HG02642 (cell line): ENCODE measurements around the gene OR51V1.
A peak's percentile ranks its signal among the peaks of the same experiment; 100 is the strongest.
"Not testable (repeated sequence)": the region's sequence is repeated elsewhere in the genome, so short reads cannot be mapped to it uniquely, and the experiment has no call there.

ENCODE experiments used
- ATAC-seq: cut with Tn5 transposase; IDR thresholded peaks from one replicate; pipeline ENCODE4 v1.9.1; 2021; ENCODE audit warnings: mild to moderate bottlenecking; ENCODE audit not compliant: unreplicated experiment, poor library complexity

Gene OR51V1, protein sequence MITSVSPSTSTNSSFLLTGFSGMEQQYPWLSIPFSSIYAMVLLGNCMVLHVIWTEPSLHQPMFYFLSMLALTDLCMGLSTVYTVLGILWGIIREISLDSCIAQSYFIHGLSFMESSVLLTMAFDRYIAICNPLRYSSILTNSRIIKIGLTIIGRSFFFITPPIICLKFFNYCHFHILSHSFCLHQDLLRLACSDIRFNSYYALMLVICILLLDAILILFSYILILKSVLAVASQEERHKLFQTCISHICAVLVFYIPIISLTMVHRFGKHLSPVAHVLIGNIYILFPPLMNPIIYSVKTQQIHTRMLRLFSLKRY

DNA sequence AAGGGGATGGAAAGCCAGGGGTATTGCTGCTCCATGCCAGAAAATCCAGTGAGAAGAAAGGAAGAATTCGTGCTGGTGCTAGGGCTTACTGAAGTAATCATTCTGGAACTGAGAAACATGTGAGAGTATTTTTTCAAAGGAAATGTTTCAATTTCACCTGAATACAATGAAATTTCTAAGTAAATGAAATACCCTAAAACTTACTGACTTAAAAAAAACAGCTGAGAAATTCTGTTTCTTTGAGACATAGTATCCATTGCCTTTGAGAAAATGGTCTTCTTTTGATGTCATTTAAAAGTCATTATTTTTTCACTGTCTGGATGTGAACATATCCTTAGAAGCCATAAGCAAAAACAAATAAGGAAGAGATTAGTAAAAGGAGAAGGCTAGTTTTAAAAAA is at the start of gene OR51V1:
Gene OR51V1, minus strand, starts transcription at position 101 of the 400 bp plus-strand sequence. Its CDS starts 0 bp downstream, at position 101.
- ATAC-seq, result no peak

DNA sequence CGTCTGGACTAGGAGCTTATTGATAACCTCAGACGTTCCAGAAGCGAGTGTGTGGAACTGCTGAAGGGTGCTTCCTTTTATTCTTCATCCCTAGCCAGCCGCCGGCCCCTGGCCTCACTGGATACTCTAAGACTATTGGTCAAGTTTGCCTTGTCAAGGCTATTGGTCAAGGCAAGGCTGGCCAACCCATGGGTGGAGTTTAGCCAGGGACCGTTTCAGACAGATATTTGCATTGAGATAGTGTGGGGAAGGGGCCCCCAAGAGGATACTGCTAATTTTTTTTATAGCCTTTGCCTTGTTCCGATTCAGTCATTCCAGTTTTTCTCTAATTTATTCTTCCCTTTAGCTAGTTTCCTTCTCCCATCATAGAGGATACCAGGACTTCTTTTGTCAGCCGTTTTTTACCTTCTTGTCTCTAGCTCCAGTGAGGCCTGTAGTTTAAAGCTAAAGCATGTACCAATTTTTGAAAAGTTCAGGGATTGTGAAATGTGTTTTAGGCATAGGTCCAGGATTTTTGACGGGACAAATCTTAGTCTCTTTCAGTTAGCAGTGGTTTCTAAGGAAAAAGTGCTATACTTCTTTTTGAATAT is 49.4 kb upstream of the OR51V1 start, which contains the start of gene HBG1:
Gene HBG1, minus strand, starts transcription at position 51 of the 590 bp plus-strand sequence. CDS start 53 bp downstream, outside the sequence.
- ATAC-seq, result not testable (repeated sequence)

DNA sequence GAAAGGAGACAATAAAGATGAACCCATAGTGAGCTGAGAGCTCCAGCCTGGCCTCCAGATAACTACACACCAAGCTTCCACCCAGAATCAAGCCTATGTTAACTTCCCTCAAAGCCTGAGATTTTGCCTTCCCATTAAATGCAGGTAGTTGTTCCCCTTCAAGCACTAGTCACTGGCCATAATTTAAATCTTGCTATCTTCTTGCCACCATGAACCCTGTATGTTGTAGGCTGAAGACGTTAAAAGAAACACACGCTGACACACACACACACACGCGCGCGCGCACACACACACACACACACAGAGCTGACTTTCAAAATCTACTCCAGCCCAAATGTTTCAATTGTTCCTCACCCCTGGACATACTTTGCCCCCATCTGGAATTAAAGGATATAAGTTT is 48.0 kb upstream of the OR51V1 start:
- not testable (repeated sequence) for ATAC-seq

DNA sequence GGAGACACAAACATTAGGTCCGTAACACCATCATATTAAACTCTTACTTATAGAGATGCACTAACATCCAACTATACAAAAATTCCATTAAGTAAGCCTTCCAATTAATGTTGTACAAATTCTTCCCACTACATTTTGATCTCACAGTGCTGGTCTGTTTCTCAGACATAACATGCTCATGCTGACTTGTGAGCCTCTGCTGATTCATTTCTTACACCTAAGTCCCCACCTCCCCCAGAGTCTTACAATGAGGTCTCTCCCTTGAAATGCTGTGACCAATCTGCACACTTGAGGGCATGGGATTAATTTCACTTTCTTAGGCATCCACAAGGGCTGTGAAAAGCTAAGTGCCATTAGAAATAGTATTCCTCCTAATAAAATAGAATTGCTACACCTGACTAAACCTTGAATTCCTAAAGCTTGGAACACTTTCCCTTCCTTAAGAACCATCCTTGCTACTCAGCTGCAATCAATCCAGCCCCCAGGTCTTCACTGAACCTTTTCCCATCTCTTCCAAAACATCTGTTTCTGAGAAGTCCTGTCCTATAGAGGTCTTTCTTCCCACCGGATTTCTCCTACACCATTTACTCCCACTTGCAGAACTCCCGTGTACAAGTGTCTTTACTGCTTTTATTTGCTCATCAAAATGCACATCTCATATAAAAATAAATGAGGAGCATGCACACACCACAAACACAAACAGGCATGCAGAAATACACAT is 47.1 kb upstream of the OR51V1 start:
- ATAC-seq, result no peak

DNA sequence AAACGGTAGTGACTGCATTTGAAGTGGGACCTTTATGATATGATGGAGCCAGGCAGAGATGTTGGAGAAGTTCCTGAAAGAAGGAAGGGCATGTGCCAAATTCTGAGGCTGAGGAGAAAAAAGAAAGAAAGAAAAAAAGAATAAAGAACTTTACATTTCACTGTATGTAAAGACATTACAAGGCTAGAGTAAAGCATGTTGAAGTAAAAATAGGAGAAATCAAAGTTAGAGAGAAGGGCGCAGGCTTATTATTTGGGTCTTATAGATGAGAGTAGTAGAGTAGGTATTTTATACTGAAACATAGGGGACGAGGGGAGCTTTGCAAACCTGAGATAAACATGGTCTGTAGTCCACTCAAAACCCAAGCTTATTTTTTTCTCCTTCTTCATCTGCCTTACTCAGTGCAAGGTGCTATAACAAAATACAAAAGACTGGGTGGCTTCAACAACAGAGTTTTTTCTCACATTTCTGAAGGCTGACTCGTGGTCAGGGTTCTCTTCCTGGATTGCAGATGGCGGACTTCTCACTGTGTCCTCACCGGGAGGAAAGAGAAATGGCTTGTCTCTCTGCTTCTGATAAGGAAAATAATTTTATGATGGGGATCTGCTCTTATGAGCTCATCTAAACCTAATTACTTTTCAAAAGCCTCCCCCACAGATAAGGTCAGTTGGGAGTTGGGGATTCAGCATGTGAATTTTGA is 46.4 kb upstream of the OR51V1 start:
- no peak for ATAC-seq

DNA sequence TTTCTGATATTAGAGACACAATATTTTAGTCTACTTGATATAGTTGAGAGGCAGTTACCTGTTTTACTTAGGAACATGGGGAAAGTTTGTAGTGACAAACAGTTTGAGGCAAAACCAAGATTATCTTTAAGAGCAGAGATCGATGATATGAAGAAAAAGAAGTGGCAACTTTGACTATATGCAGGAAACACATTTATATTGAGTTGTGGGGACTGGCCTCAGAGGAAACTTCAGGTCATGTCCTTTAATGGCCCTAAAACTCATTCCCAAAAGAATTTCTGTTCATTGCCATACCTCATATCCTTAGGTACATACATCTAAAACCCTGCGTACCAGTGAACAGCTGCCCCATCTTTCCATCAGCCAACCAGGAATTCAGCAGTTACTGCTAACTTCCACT is 44.7 kb upstream of the OR51V1 start:
- no peak for ATAC-seq

DNA sequence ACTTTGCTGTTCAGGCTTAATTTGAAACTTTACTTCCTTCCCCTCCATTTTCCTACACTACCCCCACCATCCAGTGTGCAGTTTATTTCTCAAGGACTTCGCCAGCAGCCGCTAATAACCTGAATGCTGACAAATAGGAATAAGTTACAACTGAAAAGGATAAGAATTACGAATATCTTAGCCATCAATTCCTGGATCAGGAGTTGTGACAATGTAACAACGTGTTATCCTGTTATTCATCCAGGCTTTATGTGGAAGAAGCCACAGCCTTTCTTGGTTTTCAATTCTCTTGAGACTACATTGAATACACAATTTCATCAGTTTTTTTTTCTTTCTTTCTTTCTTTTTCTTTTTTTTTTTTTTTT is 43.3 kb upstream of the OR51V1 start:
- ATAC-seq, result no peak

DNA sequence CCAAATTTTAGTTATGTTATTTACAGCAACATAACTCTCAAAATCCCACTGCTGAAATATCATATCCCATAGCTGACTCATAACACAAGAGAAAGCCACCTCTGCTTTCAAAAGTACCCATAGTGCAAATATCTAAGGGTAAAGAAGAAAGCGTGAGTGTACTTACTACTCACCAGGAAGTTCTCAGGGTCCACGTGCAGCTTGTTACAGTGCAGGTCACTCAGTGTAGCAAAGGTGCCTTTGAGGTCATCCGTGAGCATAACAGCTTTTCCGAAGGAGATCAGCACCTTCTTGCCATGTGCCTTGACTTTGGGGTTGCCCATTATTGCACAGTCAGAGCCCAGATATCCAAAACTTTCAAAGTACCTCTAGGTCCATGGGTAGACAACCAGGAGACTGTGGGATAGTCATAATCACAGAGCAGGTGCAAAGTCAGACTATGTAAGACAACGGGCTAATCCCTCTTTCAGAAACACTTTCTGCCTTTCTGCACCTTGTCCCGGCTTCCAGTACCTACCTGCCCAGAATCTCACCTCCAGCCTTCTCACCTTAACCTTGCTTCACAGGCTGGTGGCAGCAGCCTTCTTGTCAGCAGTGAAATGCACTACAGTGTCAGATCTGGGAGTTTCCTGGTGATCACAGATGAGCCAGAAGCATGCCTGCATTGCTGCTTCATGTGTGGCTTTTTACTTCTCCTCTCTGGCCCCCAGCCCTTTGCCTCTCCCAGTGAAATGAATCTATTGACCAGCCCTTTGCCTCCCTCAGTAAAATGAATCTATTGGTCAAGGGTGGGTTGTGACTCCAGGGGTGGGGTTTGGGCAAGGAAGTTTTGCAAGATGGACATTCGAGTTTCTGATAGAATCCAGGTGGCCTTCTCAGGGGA is 42.7 kb upstream of the OR51V1 start:
- ATAC-seq, result no peak

DNA sequence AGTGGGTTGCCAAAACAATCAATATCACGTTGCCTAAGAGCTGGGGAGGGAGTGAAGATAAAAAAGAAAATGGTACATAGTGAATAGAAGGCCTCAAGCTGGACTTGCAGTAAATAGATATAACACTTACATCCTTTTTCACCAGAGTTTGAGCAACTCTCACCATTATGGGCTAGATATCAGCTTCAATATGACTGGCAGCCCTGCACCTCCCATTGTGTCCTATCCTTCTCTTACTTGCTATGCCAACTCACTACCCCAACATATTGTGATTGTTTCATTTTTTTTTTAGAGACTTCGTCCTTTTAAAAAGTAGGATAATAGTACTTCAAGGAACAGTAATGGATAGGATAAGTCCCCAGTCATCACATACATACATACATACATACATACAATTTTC is 41.7 kb upstream of the OR51V1 start:
- ATAC-seq, result no peak

DNA sequence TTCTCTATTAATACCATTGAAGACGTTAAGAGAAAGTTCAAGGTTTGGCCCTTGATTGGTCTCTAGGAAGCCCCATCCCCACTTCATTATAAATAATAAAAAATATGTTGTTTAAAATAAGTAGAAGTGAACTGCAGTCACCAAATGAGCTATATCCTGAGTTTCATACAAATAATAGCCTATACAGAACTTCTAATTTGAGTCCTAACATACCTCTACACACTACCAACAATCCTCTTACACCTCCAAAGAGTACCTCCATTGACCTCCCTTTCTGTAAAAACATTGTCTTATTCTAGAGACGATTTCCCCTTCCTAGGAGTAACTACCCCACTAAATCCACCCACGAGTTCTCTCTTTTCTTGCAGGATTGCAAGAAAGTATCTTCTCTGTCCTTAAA is 41.0 kb upstream of the OR51V1 start:
- ATAC-seq, result no peak

DNA sequence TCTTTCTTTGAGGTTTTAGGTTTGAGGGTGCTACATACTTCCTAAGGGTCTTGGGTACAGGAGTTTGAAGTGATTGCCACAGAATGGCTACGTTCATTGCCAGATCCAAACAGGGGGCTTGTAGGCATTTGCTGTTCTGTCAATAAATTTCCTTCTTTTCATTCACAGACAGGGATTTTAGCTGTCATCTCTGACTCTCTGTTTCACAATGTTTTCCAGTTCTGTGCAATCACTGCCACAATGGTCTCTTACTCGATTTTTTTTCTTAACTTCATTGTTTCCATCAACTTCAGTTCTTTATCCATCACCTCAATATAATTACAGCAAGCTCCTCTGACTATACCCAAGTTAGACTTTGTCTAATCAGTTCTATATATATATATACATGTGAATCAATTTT is 40.0 kb upstream of the OR51V1 start:
- no peak for ATAC-seq

DNA sequence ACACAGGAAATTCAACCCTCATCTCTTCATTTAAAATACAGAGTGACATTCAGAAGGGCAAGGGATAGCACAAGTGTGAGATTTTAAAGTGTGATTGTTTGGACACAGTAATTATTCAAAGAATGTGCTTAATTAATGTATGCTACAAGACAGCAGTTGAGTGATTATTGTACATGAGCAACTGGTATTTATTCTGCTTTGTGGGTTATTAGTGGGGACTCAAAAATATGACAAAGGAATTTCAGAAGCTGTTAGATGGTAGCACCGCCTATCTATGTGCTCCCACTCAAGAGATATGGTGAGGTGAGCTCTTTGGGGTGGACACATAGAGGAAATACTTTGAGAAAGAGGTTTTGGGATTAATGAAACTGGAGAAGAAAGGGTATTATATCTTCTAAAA is 39.6 kb upstream of the OR51V1 start:
- ATAC-seq, result no peak

DNA sequence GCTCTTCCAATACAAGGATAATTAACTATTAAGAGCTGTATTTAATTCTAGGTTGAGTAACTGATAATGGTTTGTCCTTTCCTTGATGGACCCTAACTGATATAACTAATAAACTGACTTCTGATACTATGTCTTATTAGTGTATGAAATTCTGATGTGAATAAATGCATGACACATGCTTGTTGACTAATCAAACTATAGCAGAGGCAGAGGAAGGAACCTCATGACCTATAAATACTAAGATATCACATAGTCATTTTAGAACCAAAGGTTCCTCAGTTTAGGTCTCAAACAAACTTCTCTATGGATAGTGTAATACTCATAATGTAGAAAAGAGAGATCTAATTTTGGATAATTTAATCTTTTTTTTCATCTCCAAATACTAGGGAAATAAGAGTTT is 38.6 kb upstream of the OR51V1 start:
- ATAC-seq, result no peak

DNA sequence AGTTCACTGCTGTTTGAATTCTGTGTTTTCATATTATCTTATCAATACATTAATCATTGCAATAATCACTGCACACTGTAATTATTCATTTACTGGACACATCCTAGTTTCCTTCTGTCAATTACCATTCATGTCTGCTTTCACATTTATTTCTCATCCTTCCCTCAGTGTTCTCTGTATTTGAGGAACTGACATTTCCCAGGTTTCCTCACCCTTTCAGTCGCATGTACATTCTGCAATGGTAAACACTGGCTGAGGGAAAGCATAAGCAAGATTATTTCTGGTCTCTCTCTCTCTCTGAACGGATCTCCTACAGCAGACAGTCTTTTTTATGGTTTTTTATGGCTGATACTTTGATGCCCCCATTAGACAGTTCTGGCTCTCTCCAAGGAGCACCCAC is 38.0 kb upstream of the OR51V1 start:
- ATAC-seq, result no peak

DNA sequence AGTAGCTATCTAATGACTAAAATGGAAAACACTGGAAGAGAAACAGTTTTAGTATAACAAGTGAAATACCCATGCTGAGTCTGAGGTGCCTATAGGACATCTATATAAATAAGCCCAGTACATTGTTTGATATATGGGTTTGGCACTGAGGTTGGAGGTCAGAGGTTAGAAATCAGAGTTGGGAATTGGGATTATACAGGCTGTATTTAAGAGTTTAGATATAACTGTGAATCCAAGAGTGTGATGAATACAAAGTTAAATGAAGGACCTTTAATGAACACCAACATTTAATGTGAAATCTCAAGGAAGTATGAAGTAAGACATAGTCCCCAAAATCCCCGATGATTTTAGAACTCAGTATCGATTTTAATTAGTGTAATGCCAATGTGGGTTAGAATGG is 36.9 kb upstream of the OR51V1 start:
- ATAC-seq, result no peak

DNA sequence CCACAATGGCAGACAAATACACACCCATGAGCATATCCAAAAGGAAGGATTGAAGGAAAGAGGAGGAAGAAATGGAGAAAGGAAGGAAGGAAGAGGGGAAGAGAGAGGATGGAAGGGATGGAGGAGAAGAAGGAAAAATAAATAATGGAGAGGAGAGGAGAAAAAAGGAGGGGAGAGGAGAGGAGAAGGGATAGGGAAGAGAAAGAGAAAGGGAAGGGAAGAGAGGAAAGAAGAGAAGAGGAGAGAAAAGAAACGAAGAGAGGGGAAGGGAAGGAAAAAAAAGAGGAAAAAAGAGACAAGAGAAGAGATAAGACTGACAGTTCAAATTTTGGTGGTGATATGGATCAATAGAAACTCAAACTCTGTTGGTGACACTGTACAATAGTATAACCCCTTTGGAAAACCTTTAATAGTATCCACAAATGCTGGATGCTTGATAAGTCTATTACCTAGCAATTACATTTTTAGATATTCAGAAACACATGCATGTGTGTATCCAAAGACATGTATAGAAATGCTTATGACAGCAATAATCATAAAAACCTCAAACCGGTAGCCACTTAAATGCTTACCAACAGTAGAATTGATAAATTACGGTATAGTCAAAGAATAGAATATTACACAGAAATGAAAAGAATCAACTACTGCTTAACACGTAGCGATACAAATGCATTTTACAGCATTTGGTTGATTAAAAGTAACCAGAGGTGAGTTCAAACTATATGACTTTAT is 35.0 kb upstream of the OR51V1 start:
- ATAC-seq, result no peak

DNA sequence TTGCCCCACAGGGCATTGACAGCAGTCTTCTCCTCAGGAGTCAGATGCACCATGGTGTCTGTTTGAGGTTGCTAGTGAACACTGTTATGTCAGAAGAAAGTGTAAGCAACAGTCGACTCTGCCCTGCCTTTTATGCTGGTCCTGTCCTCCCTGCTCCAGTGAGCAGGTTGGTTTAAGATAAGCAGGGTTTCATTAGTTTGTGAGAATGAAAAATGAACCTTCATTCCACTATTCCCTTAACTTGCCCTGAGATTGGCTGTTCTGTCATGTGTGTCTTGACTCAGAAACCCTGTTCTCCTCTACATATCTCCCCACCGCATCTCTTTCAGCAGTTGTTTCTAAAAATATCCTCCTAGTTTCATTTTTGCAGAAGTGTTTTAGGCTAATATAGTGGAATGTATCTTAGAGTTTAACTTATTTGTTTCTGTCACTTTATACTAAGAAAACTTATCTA is 33.9 kb upstream of the OR51V1 start, which contains the start of gene HBD:
Gene HBD, minus strand, starts transcription at position 103 of the 454 bp plus-strand sequence. Its CDS starts 50 bp downstream, at position 53.
- peak; percentile 76 for ATAC-seq

DNA sequence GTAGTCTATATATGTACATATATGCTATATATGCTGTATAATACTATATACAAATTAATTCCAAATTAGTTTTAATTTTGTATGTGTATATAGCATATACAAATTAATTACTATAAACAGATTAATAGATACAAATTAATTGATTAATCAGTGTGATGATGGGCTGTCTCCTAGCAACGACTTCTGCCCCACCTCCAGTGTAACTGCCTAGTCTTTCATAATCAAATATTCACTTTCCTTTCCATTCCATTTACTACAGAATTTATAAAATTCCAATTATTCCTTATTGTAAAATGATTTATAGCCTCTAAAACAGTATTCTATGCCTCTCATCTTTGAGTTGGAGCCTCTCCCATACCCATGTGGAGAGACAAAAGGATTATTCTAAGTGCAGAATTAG is 32.8 kb upstream of the OR51V1 start:
- ATAC-seq, result no peak

DNA sequence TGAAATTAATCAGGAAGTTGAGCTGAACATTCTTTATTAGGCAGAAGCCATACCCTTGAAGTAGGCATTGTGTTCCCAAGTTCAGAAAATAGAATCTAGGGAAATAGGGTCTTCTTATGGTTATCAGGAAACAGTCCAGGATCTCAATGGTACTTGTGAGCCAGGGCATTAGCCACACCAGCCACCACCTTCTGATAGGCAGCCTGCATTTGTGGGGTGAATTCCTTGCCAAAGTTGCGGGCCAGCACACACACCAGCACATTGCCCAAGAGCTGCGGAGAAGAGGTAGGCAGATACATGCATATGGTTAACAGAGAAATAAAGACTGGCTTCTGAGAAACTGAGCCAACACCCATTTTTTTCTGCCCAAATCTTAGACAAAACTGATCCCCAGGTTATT is 32.3 kb upstream of the OR51V1 start:
- no peak for ATAC-seq
